Fibroblast of skin of left biceps (primary cell): ENCODE data around the gene MAPK9.

ENCODE experiments used
- DNase-seq, 2 experiments: peaks; one replicate each; pipeline ENCODE4 v3.0.0-alpha.2; 2013; ENCODE audit warnings: low read depth in 2 of 2

MAPK9 gene

GRCh38 chr5:180291943-180292831, at the start of gene MAPK9:
TSS of gene MAPK9 (minus strand) at chr5:180292083. CDS start at chr5:180280561, 11,522 bp downstream.
- DNase-seq, result peak; percentile 36 to 40

DNA sequence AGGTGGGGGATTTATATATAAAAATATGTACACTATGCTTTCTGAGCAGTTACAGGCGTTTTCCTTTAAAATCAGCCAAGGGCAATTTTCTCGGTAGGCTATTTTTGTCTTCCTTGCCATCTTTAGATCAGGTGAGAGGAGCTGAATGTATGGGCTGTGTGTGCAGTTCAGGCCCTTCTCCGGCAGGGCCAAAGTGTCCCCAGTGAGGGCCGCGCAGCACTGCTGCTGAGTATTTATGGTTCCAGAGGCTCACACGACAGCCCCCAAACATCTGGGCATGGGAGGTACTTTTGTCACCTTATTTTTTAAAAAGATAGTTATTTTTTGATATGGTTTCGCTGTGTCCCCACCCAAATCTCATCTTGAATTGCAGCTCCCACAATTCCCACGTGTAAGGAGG, 49.7 kb upstream of the MAPK9 start:
- DNase-seq, result no peak

DNA sequence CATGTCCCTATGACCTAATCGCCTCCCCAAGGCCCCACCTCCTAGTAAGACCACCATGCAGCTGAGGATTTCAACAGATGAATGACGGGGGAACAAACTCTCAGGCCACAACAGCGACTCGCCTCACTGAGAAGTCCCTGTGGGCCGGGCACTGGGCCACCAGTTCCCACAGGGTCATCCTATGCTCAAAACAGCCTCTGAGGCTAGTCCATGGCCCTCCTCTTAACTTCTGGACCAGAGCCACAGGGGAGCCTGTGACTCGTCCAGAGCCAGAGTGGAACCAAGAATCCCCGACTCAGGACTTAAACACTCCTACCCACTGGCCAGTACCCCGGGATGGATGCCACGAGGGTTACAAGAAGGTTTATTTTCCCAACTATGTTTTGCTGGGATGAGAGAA, 49.0 kb upstream of the MAPK9 start:
- DNase-seq, result no peak

DNA sequence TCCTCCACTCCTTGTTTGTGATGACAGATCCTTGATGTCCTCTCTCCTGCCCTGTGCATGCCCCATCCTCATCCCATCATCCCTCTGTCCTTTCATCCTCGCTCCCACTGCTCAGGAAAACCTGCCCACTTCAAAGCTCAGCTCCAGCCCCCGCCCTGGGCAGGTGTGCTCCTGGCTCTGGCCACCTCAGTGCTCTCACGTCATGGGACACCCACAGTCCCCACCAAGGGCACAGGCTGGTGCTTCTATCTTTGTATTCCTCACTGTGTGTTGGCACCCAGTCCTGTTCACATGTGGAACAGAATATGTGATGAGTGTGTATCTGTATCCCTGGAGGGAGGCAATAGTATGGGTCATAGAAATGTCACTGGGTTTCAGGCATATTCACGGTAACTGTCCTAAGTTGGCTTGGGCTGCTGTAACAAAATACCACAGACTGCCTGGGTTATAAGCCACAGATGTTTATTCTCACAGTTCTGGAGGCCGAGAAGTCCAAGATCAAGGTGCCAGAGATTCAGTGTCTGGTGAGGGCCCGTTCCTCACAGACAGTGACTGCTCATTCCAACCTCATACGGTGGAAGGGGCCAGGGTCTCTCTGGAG, 47.8 kb upstream of the MAPK9 start:
- DNase-seq, result no peak

DNA sequence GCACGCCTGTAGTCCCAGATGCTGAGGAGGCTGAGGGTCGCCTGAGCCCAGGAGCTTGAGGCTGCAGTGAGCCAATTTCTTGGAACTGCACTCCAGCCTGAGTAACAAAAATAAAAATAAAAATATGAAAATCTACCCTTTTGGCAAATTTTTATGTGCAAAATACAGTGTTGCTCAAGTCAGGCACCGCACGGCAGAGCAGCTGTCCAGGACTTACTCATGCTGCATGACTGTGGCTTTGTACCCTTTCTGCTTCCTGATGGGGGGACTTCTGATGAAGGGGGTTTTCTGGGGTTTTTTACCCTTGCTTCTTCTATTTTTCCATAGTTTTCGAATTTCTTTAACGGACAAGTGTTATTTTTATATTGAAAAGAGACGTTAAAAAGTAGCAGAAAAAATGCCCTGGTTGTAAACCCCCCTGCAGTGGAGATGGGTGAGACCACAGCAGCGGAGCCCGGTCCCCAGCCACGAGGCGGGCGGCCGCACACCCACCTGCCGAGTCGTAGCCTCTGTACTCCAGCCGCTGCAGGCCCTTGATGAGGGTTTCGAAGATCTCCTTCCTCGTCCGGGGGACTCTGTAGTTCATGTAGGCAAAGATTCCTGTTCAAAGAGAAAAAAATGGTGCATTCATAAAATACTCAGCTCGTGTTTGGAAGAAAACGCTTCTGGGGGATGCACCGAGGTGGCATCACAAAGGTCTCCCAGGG, 46.3 kb upstream of the MAPK9 start:
- no peak for DNase-seq

- no peak for DNase-seq
These were observed 44.5 kb upstream of the MAPK9 start for GRCh38 chr5:180336234-180337020.

DNA sequence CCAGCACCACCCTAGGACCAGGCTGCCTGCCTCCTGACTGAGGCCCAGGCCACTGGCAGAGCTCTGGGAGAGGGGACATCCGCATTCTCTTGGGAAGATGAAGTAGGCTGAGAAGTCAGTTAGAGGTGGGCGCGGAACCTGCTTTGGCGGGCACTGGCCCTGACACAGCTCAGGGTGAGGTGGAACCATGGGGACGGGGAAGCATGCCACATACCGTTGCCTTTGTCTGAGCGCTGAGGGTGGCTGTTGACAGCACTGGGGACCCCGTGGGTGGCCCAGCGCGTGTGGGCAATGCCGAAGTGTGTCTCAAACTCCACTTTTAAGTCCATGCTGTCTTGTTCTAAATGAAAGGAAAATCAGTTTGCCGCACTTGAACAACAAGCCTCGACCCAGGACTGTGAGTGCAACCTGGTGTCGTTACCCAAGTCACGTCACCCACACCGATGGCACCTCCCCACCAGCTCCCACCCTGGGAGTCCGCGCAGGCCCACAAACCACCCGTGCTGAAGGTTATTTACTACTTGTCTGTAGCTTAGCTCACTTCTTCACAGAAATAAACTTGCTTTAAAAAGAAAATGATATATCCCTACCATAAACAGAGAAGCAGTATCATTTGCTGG, 43.8 kb upstream of the MAPK9 start:
- no peak for DNase-seq

GRCh38 chr5:180334751-180335613, 43.1 kb upstream of the MAPK9 start:
- no peak for DNase-seq

DNA sequence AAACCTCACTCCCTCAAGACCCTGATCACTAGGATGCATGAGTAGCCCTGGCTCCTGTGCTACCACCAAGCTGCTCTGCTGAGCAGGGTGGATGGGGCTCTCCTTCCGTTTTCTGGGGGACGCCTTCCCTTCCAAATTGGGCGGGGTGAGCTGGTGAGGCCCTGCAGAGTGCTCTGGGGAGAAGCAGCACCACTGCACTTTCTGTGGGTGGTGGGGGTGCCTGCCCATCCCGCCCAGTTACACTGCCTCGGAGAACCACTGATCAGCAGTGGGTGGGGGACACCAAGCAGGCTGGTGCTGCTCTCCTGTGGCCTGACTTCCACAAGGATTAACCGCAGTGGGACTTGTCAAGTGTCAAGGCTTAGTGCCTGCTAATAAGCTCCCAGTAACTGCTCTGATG, 42.3 kb upstream of the MAPK9 start:
- DNase-seq, result no peak

GRCh38 chr5:180333661-180334060, 41.8 kb upstream of the MAPK9 start:
- no peak for DNase-seq

DNA sequence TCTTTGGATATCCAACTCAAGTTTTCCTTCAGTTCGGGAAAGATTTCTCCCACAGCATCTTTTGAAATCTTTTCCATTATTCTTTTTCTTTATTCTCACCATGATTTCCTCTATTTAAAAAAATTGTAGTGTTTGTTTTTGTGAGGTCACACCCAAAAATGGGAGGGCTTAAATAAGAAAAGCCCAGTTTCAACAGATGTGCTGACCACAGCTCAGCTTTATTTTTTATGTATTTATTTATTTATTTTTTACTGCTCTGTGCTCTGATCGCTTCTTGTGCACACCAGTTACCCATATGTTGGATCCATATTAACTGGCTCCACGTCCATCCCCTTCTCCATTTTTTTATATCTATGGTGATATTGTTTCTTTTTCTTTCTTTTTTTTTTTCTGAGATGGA, 41.0 kb upstream of the MAPK9 start:
- no peak for DNase-seq

GRCh38 chr5:180332051-180332517, 40.2 kb upstream of the MAPK9 start:
- DNase-seq, result no peak

DNA sequence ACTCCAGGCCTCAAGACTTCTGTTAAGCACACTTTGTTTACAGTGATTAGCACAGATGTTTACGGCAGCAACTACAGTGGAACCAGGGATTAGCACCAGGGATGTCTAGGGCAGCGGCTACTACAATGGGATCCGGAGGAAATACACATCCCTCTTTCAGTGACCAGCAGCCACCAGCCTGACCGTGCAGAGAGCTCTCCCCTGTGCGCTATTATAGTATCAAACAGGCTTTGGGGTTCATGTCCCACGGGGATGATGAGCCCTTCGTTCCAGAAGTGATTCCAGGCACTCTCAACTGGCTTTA, 39.7 kb upstream of the MAPK9 start:
- no peak for DNase-seq

- DNase-seq, result peak; percentile 79 to 84
These were observed 39.1 kb upstream of the MAPK9 start for GRCh38 chr5:180330810-180331646.

DNA sequence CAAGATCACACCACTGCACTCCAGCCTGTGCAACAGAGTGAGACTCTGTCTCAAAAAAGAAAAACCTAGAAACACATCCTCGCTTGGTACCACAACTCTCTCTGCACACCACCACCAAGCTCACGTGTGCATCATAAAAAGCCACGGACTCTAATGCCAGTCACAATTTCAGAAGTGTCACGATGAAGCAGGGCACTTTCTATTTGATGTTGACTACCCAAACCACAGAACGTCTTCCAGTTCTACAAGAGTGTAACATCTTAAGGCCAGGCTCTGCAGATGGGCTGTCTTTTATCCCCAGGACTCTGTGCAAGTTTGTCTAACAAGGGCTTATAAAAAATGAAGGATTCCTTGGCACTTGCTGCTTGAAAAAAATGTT, 38.4 kb upstream of the MAPK9 start:
- no peak for DNase-seq

DNA sequence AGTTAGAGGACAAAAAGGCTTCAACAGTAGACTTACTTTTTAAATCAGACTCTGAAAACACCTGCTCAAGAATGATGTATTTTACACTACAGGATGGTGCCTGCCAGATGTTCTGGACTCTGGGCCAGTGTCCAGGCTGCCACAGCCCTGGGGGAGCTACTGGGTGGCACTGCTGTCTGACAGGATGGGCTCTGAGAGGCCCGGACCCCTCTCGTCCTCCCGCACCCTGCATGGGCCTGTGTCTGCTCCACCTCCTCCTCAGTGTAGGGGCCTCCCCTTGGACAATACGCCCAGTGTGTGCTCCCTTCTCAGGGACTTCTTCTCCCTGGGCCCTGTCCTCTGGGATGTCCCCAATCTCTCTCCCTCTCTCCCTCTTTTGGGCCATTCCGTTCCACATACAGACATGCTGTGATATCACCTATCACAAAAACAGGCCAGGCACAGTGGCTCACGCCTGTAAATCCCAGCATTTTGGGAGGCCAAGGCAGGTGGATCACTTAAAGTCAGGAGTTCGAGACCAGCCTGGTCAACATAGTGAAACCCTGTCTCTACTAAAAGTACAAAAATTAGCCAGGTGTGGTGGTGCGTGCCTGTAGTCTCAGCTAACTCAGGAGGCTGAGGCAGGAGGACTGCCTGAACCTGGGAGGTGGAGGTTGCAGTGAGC, 37.9 kb upstream of the MAPK9 start:
- no peak for DNase-seq

- no peak for DNase-seq
These were observed 37.2 kb upstream of the MAPK9 start for GRCh38 chr5:180329138-180329435.

DNA sequence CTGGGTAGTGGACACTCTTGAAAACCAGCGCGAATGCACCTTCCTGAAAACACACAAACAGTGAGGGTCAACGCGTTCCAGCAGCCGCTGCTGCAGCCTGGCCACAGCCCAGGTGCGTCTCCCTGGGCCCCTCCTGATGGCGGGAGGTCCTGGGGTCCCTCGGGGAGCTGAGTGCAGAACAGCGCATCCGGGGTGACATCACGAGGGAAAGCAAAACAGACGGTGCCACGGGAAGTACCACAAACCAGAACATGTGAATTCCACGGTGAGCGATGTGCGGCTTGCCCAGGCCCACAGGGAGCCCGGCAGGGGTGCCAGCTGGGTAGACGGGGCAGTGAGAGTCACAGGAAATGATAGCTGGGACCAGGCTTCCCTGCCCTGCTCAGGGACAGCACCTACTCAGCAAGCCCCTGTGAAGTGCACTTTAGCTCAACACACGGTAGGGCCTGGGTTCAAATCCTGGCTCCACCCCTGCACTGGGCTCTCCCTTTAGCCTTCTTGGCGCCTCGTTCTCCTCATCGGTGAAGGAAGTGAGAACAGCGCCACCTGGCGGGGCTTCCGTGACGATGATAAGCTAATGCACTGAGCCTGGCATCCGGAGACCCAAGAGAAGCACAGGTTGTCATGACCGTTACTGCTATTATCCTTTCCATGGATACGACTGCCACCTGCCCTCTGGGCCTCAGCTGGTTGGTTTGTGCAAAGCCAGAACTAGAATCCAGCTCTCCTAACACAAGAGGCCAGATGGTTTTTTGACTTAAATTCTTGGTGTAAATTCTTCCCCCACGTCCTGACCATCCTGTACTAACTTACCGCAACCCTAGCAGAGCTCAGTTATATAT, 36.6 kb upstream of the MAPK9 start:
- DNase-seq, result no peak
